Measurements from ENCODE around the gene PDZD4.

PDZD4 gene

DNA sequence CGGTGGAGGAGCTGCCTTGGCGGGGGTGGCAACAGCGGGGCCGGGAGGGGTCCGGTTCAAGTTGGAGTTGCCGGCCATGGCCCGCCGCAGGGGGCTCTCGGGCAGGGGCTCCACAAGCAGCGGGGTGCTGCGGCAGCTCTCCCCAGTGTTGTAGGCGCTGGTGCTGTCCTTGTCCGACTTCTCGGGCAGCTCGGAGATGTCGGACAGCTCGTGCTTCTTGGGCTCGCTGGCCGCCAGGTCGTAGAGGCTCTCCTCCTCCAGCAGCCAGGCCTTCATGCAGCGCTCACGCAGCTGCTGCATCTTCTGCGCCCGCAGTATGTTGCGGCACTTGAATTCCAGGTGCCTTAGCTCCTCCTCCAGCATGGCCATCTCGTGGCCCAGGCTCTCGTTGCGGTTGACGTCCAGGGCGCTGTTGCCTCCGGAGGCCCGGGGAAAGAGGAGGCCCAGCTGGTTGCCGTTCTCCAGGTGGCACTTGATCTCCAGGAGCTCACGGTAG, 26.2 kb downstream of the PDZD4 start:
- DNase-seq = no peak

DNA sequence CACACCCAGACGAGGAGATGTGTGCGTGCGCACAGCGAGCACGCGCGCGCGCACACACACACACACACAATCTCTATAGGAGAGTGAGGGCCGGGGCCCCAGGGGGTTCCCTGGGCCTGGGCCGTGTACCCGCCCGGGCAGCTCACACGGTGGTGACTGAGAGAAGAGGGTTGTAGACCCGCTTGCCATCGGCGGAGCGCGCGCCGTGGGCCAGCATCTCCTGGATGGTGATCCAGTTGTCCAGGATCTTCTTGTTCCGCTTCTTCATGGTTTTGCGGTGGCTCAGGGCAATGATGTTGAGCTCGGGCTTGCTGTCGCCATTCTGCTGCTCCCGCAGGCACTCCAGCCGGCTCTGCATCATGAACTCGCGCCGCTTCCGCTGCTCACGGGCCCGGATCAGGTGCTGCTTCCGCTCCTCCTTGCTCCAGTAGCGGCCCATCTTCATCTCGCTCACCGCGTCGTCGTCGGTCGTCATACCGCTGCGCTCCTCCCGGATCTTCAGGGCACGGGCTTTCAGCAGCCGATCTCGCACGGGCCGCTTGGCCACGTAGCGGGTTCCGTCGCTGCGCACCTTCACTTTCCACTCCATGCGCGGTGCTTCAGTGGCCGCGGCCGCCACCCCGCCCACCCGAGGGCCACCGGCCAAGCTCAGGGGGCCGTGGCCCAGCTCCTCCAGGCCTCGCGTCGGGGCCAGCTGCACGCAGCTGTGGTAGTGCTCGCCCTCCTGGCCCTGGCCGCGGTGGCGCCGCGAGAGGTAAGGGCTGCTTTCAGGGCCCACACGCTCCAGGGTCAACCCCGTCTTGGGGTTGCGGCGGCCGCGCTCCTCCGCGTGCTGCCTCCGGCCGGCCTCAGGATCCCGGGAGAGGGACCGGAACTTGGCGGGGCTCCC, 26.9 kb downstream of the PDZD4 start:
- DNase-seq = no peak

DNA sequence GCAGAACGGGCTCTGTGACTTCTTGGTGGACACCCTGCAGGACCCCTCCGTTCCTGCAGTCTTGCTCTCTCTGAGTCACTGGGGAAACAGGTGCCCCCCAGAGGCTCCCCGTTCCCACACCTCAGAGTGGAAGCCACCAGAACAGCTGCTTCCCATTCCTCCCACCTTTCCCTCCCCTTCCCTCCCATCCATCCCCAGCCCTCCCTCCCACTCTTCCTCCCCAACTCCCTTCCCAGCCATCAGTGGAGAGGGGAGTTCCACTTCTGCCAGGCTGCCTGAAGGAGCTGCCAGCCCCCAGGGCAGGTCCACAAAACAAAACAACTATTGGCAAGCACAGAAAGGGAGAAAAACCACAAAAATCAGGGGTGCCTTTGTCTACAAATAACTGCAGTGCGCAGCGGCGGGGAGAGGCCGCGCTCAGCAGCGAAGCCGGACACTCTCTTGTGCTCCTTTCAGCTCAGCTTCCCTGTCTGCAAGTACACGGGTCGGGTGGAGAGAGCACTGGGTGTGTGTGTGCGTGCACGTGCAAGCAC, 27.8 kb downstream of the PDZD4 start:
- DNase-seq = no peak

DNA sequence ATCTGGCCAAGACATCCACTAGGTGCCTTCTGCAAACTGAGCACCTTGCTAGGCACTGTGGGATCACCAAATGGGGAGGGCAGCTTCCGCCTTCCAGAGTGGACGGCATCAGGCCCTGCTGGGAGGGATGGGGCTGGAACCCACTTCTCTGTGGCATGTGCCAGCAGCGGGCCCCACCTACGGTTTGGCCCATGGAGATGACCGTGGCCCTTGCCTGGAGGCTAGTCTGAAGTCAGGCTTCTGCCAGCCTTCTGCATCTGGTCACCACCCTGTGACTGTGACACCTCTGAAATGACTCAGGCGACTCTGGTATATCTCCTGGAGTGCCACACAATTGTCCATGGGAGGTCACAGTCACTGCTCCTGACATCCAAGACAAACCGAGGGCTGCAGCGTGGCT, 28.7 kb downstream of the PDZD4 start:
- DNase-seq = no peak

DNA sequence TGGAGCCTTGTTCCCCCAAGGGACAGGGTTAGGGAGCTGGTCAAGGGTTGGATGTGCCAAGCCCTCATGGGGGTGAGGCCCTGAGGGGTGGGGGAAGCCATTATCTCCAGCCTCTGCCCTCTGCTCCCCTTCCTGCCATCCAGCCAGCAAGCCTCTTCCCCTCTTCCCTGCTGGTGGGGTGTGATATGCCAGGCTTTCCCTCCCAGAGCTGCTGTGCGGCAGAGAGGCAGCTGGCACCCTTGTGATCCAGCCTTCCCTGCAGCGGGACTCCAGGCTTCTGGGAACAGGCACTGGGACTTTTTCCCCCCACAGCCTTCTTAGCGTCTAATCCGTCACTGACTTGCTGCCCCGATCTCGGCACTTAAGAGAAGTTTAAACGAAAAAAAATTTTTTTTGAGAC, 29.6 kb downstream of the PDZD4 start:
- DNase-seq = no peak

DNA sequence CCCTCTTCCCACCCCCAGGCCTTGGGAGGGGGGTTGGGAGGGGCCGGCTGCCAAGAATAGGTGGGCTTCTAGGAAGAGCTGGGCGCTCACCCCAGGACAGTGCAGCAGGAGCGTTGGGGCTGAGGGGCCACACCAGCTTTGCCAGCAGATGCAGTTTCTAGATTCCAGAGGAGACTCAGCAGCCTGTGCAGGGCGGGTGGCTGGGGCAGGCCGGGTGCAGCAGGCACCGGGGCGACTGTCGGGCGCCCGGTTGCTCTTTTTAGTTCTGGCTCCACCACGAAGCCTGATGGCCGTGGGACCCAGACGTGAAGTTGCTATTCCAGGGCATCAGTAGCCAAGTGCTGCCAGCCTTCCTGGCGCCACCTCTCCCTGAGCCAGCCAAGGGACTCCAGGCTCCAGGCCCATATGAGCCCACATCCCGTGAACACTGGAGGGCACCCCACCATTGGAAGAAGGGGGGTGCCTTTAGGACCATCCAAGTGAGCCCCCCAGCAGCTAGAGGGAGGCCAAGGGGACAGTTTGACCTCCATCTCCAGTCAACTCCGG, 30.1 kb downstream of the PDZD4 start:
- DNase-seq = no peak

DNA sequence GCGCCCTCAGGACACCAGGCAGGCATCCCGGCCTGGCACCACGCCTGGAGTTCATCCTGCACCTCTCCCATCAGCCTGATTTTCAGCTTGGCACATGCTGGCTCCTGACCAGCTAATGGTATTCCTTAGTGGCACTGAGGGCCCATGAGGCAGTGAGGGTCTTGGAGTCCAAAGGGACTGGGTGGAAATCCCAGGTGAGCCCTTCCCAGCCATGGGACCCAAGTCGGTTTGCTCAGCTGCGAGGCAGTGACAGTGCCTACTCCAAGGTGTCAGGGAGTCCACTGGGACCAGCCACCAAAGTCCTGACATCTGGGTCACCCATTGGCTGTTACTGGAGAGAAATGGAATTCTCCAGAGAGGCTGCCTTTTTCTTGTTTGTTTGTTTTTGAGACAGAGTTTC, 31.0 kb downstream of the PDZD4 start:
- no peak for DNase-seq

DNA sequence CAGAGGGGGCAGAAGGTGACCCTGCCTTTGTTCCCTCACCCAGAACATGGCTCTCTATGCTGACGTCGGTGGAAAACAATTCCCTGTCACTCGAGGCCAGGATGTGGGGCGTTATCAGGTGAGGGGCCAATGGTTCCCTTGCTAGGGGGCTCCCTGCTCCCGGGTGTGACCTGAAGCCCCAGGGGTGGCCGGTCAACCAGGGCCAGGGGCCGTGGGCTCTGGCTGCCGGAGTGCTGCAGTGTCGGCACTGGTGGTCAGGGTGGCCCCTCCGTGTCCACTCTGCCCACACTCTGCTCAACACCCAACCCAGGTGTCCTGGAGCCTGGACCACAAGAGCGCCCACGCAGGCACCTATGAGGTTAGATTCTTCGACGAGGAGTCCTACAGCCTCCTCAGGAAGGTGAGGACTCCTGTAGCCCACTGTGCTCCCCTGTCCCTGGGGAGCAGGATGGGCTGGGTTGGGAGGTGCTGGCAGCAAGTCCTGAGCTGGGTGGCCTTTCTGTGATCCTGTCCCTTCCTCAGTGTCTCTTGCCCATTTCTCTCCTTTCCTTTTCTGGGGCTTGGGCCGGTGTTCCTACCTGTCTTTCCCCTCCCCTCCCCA, 32.8 kb downstream of the PDZD4 start:
- DNase-seq = no peak

DNA sequence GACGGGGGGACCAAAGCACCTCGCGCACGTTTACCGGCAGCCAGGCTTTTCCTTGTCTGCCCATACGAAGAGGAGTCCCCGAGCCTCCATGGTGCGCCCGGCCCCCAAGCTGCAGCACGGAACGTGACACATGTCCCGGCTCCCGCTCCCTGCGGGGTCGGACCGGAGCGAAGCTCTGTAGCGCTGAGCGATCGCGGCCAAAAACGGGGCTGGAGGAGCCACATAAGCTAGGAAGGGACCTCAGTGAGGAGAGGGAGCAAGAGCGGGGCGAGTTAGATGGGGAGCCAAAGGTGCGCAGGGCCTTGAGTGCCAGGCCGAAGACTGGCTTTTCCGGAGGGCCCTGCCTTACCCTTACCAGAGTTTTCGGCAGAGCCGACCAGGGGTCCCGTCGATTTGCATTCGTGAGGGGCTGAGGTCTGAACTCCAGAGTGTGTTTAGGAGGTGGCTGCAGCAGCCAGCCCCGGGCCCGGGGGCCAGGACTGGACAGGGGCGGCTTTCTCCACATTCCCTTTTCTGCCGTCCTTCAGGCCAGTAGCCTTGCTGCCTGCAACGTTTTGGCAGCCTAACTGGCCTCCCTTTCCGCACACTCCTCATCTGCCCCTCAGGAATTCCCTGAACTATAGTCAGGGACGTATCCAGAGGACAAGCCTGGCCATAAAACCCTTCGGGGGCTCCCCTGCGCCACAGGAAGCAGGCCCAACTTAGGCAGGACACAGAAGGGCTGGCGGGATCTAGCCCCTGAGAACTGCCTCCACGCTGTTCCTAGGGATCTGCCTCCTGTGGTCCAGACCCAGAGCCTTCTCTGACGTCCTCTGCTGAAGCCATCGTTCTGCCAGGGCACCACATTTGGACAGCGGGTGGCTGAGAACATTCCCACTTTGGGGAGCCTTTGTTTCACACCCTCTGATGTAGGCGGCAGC, 35.2 kb downstream of the PDZD4 start:
- no peak for DNase-seq

DNA sequence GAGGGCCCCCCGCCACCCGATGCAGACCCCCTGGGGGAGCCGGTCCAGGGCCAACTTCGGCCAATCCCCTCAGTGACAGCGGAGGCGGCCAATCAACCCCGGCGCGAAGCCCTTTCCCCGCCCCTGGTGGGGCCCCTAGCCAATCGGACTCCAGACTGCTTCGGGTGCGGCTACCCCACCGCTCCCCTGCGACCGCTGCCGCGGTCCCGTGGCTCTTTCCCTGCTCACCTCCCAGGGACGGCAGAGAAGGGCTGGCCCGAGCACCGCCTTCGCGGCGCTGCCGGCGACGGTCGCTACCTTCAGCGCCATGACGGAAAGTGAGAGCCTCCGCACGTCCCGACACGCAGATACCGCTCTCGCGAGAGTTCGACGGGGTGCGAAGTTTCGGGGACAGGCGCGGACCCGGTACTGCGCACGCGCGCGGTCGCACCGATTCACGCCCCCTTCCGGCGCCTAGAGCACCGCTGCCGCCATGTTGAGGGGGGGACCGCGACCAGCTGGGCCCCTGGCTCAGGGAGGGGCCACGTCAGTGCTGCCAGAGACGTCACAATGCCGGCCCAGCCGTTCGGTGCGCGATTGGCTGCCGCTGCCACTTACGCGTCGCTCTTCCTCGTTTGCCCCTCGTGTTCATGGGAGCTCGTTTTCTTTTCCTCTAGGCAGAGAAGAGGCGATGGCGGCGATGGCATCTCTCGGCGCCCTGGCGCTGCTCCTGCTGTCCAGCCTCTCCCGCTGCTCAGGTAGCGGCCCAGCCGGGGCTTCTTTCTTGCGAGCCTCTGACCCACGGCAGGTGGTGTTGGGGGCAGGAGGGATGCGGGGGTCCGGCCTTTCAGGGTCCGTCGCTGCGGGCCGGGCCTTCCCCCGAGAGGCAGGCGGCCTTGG, 36.1 kb downstream of the PDZD4 start, which contains the start of the genes IDH3G and SSR4:
Gene IDH3G (minus strand): TSS at position 358 of the 879 bp plus-strand sequence. CDS start 49 bp downstream, at position 309.
Gene SSR4 (plus strand): TSS at position 651 of the 879 bp plus-strand sequence. CDS start 20 bp downstream, at position 671.
- peak; percentile 96 for DNase-seq

DNA sequence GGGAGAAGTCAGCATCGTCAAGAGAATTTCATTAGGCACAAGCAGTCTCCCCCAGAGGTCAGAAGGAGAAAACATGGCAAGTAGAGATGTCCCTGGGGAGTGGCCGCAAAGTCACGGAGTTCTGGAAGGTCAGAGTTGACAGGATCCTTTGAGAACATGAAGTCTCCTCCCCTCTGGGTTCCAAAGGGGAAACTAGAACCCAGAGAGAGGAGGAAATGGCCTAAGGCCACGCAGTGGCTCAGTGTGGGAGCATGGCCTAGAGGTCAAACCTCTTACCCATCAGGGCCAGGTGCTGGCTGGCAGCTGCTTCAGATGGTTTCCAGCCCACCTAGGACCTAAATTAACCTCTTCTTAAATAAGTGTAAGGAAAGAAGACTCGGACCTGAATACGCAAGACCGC, 37.1 kb downstream of the PDZD4 start:
- no peak for DNase-seq

DNA sequence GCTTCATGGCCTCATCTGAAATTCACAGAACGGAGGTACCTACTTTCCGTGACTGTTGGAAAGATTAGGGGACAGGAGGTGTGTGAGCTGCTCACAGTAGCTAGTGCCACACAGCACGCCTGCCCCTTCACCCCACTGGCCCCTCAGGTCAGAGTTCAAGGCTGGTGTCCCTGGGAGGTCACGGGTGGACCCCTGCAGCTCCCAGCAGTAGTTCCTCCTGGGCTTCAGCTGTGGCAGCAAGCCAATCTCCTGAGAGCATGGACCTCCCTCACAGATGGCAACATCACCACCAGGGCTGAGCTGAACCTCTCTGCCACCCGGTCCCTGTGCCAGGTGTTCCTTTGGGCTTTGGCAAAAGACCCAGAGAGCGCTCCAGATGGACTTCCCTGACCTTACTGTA, 38.0 kb downstream of the PDZD4 start:
- DNase-seq = no peak

DNA sequence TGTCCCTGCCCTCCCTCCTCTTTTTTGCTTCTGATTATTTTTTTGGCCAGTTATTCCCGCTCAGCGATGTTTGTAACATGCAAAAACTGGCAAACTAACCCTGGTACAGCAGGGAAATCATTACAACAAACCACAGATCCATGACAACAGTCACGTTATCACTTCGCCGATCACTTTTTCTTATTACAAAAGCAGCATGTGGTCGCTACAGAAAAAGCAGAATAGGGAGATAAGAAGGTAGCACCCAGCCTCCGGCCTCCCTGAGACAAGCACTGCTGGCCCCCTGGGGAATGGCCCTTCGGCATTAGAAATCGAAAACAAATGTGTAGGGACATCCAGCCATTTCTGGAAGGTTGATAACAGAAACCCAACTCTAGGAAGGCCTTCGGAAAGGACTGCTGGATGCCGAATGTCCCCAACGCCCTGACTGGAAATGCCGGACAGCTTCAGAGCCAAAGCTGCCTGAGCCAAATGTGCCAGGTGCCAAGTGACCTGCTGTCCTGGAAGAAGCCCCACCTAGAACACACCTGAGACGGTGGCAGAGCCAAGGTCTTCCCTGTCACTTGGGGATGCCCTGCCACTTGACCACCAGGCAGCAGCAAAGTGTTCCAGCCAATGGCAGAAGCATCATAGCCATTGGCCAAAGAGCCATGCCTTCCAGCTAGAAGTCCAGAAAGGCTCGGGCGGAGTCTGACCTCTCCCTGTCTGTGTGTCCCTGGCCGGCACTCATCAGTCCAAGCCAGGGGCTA, 39.1 kb downstream of the PDZD4 start:
- no peak for DNase-seq

DNA sequence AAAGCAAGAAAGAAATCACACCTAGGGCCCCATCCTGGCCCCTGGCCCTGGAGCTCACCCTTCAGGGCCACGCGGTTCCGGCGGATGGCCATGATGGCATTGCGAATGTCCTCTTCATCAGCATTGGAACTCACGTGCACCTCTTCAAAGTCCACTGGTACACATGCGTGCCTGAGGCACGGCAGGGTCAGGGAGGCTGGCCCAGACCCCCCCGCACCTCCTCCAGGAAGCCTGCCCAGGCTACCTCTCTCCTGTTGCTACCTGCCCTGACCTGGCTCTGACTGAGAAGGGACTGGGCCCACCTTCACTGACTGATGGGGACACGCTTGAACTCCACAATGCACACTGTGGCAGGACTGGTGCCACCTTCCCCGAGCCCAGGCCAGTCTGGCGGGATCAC, 40.7 kb downstream of the PDZD4 start:
- DNase-seq = no peak

DNA sequence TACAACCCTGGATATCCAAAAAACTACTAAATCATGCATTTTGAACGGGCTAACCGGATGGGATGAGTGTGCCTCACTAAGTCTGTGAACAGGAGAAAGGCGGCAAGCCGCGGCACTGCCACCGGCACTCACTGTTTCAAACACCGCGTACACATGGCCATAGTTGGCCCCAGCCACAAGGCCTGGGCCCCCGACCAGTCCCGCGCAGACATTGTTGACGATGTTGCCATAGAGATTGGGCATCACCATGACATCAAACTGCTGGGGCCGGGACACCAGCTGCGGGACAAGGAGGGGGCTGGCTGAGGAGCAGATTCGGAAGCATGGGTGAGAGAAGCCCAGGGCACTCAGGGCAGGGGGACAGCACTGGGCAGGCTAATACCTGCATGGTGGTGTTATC, 43.7 kb downstream of the PDZD4 start:
- DNase-seq = no peak

DNA sequence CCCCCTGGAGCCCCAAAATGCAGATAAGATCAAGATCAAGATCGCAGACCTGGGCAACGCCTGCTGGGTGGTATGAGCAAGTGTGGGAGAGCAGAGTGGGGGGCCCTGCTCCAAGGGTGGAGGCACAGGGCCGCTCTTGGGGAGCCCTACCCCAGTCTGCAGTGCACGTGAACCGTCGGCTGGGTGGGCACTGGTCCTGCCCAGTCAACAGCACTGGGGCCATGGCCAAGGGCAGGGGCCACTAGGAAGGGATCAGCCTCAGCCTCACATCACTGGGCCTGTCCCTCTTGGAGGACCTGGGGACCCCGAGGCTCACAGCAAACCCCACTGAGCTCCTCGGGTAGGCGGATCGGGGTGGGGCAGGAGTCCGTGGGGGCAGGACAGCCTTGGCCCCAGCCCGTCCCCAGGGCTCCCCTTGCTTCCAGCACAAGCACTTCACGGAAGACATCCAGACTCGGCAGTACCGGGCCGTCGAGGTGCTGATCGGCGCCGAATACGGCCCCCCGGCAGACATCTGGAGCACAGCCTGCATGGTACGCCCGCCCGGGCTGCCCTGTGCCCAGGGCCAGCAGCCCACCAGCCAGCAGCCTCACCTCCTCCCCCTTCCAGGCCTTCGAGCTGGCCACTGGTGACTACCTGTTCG, 45.9 kb downstream of the PDZD4 start:
- no peak for DNase-seq

DNA sequence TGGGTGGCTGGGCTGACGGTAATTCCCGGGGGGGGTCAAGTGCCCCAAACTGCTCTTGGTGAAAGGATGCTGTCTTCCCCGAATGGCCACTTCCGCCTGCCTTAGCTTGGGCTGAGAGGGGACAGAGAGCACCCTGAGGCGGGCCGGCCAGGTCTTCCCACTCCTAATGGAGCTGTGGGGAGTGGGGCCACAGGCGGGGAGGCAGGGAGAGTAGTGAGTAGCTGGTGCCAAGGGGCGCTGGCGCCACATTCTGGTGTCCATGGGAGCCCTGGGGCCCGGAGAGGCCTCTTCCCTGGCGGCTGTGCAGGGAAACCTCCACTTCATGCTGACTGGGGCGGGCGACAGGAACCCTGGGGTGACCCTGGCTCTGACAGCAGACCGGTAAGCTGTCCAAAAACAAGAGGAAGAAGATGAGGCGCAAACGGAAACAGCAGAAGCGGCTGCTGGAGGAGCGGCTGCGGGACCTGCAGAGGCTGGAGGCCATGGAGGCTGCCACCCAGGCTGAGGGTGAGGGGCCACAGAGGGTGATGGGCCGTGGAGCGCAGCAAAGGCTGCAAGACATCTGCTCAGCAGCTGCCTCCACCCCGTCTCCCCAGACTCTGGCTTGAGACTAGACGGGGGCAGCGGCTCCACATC, 46.8 kb downstream of the PDZD4 start:
- DNase-seq = no peak

DNA sequence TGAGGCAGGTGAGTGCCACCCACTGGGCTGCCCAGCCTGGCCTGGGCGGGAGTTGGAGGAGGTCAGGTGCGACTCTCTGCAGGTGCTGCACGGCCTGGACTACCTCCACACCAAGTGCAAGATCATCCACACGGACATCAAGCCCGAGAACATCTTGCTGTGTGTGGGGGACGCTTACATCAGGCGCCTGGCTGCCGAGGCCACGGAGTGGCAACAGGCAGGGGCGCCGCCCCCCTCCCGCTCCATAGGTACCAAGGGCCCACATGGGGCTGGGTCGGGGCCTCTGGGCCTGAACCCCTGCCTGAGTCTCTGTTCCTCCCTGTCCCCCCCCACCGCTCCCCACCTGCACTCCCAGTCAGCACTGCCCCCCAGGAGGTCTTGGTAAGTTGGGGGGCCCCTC, 47.5 kb downstream of the PDZD4 start:
- DNase-seq = no peak

DNA sequence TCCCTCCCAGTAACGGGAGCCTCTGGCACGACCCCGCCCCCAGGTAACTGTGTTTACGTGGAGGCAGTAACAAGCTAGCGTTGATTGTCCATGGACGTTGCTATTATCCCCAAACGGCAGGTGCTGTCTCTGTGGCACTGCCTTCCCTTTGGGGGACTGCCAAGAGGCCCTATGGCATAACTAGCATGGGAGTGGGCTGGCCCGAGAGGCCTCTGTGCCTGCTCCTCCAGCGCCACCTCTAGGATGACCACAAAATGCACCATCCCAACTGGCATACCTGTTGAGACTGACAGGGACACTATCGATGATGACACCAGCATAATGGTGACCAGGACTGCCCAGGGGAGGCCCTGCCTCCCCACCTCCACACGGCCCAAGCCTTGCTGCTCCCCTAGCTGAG, 48.0 kb downstream of the PDZD4 start:
- DNase-seq = no peak

Data from CD4-positive, alpha-beta T cell treated with Interferon gamma for 1 hour (primary cell).